GM13976 (cell line): ENCODE measurements around the gene SDS.

Experiments
- DNase-seq: peaks from one replicate; pipeline ENCODE4 v3.0.0; 2012; ENCODE audit warnings: low spot score
- in situ Hi-C: fragments of 300-500 bp; cut with MboI; formaldehyde crosslinking; loops from one replicate; pipeline ENCODE4 v1.12.0; 2022; ENCODE audit warnings: low sequenced_read_pairs, mixed read lengths, inconsistent platforms; ENCODE audit not compliant: unreplicated experiment
- TF ChIP-seq, protein P1 (sequence below): IDR thresholded peaks from 2 replicates; pipeline ENCODE4 v1.5.1; 2012; ENCODE audit warnings: borderline replicate concordance, mild to moderate bottlenecking; ENCODE audit not compliant: insufficient read depth; ENCODE audit errors: extremely low read depth, missing control alignments, control extremely low read depth

The SDS gene

GRCh38 chr12:113427882-113428281 lies 24.2 kb upstream of the SDS start:
- DNase-seq, result no peak
- TF ChIP-seq, protein P1, sequence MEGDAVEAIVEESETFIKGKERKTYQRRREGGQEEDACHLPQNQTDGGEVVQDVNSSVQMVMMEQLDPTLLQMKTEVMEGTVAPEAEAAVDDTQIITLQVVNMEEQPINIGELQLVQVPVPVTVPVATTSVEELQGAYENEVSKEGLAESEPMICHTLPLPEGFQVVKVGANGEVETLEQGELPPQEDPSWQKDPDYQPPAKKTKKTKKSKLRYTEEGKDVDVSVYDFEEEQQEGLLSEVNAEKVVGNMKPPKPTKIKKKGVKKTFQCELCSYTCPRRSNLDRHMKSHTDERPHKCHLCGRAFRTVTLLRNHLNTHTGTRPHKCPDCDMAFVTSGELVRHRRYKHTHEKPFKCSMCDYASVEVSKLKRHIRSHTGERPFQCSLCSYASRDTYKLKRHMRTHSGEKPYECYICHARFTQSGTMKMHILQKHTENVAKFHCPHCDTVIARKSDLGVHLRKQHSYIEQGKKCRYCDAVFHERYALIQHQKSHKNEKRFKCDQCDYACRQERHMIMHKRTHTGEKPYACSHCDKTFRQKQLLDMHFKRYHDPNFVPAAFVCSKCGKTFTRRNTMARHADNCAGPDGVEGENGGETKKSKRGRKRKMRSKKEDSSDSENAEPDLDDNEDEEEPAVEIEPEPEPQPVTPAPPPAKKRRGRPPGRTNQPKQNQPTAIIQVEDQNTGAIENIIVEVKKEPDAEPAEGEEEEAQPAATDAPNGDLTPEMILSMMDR, result no peak
- in situ Hi-C loops, result loop anchor here (10.0 kb wide), 1 partner anchor 233 kb away; no protein-coding TSS in a partner anchor

DNA sequence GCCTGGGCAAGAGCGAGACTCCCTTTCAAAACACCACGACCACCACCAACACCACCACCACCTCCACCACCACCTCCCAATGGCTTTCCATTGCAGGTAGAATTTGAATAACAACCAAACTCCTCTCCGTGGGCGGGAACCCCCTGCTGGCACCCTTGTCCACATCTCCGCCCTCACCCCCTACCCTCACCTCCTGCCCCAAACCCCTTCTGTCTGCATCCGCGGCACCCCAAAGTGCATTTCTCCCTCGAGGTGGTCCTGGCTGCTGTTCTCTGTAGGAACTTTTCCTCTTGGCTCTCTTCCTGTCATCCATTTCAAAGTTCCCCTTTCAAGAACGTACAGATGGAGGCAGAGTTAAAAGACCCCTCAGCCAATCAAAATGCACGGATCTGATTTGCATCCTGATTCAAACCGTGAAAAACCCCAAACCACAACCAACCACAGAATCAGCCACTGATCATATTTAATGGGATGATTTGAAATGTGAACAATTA lies 22.3 kb upstream of the SDS start:
- in situ Hi-C loops, result loop anchor here (10.0 kb wide), 1 partner anchor 231 kb away; no protein-coding TSS in a partner anchor
- DNase-seq, result peak; percentile 55
- TF ChIP-seq, protein P1, result no peak

GRCh38 chr12:113424915-113425823 lies 21.5 kb upstream of the SDS start:
- in situ Hi-C loops, result loop anchor here (10.0 kb wide), 1 partner anchor 230 kb away; no protein-coding TSS in a partner anchor
- TF ChIP-seq, protein P1, result peak; percentile 62
- peak; percentile 81 for DNase-seq

GRCh38 chr12:113424456-113424855 lies 20.8 kb upstream of the SDS start:
- no peak for DNase-seq
- TF ChIP-seq, protein P1, result no peak
- in situ Hi-C loops, result loop anchor here (10.0 kb wide), 1 partner anchor 230 kb away; no protein-coding TSS in a partner anchor

DNA sequence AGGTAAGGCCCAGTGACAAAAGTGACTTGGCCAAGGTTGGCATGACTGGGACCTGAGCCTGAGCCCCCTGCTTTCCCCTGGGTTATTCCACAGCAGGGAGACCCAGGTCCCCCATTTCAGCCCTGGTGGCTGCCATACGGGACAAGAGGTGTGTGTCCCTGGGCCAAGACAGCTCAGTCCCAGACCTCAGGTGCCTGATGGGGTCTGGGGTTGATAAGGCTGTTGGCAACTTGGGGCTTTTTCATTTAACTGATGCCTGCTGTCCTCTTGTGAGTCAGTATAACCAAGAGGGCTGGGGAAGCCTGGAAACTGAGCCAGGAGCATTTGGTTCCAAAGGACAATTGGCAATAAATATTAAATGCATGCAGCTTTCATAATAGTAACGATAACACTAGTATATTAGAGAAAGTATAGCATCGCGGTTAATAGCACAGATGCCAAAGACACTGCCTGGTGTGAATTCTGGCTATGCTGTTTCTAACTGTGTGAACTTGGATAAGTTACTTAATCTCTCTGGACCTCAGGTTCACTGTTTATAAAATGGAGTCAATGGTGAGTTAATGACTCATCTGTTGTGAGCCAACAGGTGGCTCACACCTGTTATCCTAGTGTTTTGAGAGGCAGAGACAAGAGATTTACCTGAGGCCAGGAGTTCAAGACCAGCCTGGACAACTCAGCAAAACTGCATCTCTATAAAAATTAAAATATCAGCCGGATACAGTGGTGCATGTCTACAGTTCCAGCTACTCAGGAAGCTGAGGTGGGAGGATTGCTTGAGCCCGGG lies 19.4 kb upstream of the SDS start:
- in situ Hi-C loops, result loop anchor here (10.0 kb wide), 1 partner anchor 228 kb away; no protein-coding TSS in a partner anchor

More for the DNA sequence above, 19.4 kb upstream of the SDS start:
- DNase-seq, result no peak
- TF ChIP-seq, protein P1, result no peak
